ENCODE results near the gene SMPD1. TPM values are rescaled to one million over a fixed set of nuclear protein-coding genes. Genes with fewer than 3 reads are reported as not detected.

The SMPD1 gene
- total RNA-seq, 2 donors from 2014 or later: 12.9 to 15.2 TPM

DNA sequence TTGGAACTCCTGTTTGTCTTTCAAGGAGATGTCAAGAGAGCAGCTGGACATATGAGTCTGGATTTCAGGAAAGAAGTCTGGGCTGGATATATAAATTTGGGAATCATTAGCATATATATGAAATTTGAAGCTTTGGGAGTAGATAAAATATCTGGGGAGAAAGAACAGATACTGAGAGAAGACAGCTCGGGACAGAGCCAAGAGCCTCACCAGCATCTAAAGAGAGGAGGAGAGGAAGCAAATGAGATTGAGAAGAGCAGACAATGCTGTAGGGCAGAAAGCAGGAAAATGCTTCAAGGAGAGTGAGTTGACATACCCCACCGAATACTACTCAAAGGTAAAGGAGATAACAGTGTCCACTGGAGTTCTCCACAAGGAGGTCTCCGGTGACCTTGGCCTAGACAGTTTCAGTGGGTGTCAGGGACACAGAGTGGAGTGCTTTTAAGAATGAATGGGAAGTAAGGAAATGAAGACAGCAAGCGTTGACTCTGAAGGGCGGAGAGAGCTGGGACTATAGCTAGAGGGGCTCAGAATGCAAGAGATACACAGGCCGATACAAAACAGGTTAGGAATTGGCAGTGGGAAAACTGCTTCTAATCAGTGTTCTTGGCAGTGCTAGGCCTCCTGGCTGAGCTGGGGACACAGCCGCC lies 27.8 kb downstream of the SMPD1 start:
- no peaks in the 10 kb centered on the region for H3K36me3 Mint-ChIP-seq (ENCODE audit: low read depth)
- peaks cover 3% of the 10 kb centered on the region for H3K27me3 Mint-ChIP-seq
- ATAC-seq (replicated peaks): no peak
- peaks cover 4% of the 10 kb centered on the region for H3K4me1 Mint-ChIP-seq
- H3K9me3 Mint-ChIP-seq: no peaks in the 10 kb centered on the region
- H3K4me3 Mint-ChIP-seq: no peak overlapping the region
- H3K27ac Mint-ChIP-seq: no peak overlapping the region

DNA sequence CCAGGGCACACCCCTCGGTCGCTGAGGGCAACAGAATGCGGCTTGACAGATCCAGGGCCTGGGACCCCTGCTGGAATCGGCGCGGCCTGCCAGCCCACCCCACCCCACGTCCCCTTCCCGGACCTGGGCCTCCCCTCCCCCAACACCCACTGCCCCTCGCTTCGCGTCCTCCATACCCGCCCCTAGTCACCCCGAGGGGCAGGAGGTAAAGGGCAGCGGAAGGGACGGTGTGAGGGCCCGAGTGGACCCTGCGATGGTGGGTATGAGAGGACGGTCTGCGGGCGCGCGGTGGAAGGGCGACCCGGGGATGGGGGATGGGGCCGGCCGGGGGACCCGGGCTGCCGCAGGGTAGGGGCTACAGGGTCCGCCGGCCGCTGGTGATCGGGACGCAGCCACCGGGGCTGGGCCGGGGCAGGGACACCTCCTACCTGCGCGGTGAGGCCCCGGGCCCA lies 28.3 kb downstream of the SMPD1 start:
- no peak overlapping the region for H3K4me3 Mint-ChIP-seq
- no peaks in the 10 kb centered on the region for H3K9me3 Mint-ChIP-seq
- no peak for ATAC-seq (replicated peaks)
- peaks cover 5% of the 10 kb centered on the region for H3K27me3 Mint-ChIP-seq
- H3K36me3 Mint-ChIP-seq (ENCODE audit: low read depth): no peaks in the 10 kb centered on the region
- H3K27ac Mint-ChIP-seq: no peak overlapping the region
- H3K4me1 Mint-ChIP-seq: peaks cover 4% of the 10 kb centered on the region

- H3K9me3 Mint-ChIP-seq: no peaks in the 10 kb centered on the region
- H3K27ac Mint-ChIP-seq: peak within 1 kb of the TSS; percentile 72
Observed at GRCh38 chr11:6419009-6419631, 28.8 kb downstream of the SMPD1 start, which contains the start of gene APBB1. Gene APBB1 (minus strand): TSS chr11:6419094. CDS start chr11:6411347, 7,747 bp downstream.

GRCh38 chr11:6420677-6421076 lies 30.4 kb downstream of the SMPD1 start:
- no peak overlapping the region for H3K4me3 Mint-ChIP-seq
- no peak for ATAC-seq (replicated peaks)
- H3K9me3 Mint-ChIP-seq: no peaks in the 10 kb centered on the region
- H3K4me1 Mint-ChIP-seq: peaks cover 4% of the 10 kb centered on the region
- H3K27ac Mint-ChIP-seq: no peak overlapping the region
- peaks cover 15% of the 10 kb centered on the region for H3K27me3 Mint-ChIP-seq
- no peaks in the 10 kb centered on the region for H3K36me3 Mint-ChIP-seq (ENCODE audit: low read depth)

More at GRCh38 chr11:6419009-6419631, 28.8 kb downstream of the SMPD1 start, which contains the start of gene APBB1:
- Mint-ChIP-seq H3K4me3 (peak within 1 kb of the TSS; percentile 80), H3K36me3 (ENCODE audit: low read depth) (no peaks in the 10 kb centered on the region), H3K4me1 (peaks cover 4% of the 10 kb centered on the region), H3K27me3 (peaks cover 8% of the 10 kb centered on the region)
- ATAC-seq (replicated peaks): peak; percentile 54

GRCh38 chr11:6427516-6427915 lies 37.2 kb downstream of the SMPD1 start:
- Mint-ChIP-seq H3K4me3 (no peak overlapping the region), H3K4me1 (peaks cover 6% of the 10 kb centered on the region), H3K9me3 (no peaks in the 10 kb centered on the region), H3K36me3 (ENCODE audit: low read depth) (no peaks in the 10 kb centered on the region), H3K27ac (no peak overlapping the region), H3K27me3 (peaks cover 12% of the 10 kb centered on the region)
- no peak for ATAC-seq (replicated peaks)

DNA sequence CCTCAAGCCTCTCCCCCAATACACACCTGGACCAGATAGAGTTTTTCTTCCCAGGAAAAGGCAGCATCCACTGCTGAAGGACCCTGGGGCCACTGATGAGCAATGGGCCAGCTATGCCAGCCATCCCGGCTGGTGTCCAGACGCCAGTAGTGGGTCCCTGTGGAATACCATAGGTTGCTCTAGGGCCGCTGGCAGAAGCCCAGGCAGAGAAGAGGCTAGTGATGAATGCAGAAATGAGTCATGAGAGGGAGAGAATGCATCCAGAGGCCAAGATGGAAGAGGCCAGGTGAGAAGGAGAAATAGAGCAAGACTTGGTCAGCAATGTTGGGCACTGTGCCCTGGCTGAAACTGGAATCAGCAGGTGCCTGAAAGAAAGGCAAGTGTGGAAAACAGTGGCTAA lies 41.6 kb downstream of the SMPD1 start:
- Mint-ChIP-seq H3K27ac (no peak overlapping the region), H3K4me1 (peaks cover 6% of the 10 kb centered on the region), H3K36me3 (ENCODE audit: low read depth) (no peaks in the 10 kb centered on the region), H3K27me3 (no peaks in the 10 kb centered on the region), H3K9me3 (no peaks in the 10 kb centered on the region), H3K4me3 (no peak overlapping the region)
- no peak for ATAC-seq (replicated peaks)

DNA sequence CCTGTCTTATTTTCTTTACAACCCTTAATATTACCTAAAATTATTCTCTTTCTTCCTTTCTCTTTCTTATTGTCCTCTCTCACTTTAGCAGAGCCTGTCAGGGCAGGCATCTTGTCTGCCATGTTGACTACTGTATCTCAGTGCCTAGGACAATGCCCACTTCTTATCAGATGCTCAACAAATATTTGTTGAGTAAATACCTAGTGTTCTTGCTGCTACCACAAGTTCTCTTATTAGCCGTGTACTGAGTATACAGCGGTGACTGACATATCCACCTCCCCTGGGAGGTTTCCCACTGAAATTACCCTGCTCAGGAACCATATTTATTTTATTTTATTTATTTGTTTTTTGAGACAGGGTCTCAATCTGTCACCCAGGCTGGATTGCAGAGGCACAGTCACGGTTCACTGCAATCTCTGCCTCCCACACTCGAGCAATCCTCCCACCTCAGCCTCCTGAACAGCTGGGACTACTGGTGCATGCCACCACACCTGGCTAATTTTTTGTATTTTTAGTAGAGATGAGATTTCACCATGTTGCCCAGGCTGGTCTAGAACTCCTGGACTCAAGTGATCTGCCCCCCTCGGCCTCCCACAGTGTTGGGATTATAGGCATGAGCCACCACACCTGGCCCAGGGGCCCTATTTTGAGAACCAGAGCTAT lies 43.9 kb downstream of the SMPD1 start:
- H3K4me1 Mint-ChIP-seq: peaks cover 6% of the 10 kb centered on the region
- ATAC-seq (replicated peaks): no peak
- no peak overlapping the region for H3K4me3 Mint-ChIP-seq
- H3K27me3 Mint-ChIP-seq: no peaks in the 10 kb centered on the region
- no peaks in the 10 kb centered on the region for H3K9me3 Mint-ChIP-seq
- H3K27ac Mint-ChIP-seq: no peak overlapping the region
- H3K36me3 Mint-ChIP-seq (ENCODE audit: low read depth): no peaks in the 10 kb centered on the region

GRCh38 chr11:6437423-6437822 lies 47.1 kb downstream of the SMPD1 start:
- Mint-ChIP-seq H3K27me3 (no peaks in the 10 kb centered on the region), H3K36me3 (ENCODE audit: low read depth) (no peaks in the 10 kb centered on the region), H3K4me1 (no peaks in the 10 kb centered on the region), H3K27ac (no peak overlapping the region), H3K4me3 (no peak overlapping the region), H3K9me3 (no peaks in the 10 kb centered on the region)
- ATAC-seq (replicated peaks): no peak

- Mint-ChIP-seq H3K4me3 (no peak overlapping the region), H3K27ac (no peak overlapping the region), H3K27me3 (no peaks in the 10 kb centered on the region), H3K4me1 (no peaks in the 10 kb centered on the region), H3K36me3 (ENCODE audit: low read depth) (no peaks in the 10 kb centered on the region), H3K9me3 (no peaks in the 10 kb centered on the region)
- ATAC-seq (replicated peaks): peak; percentile 58
Observed at GRCh38 chr11:6437993-6438392, 47.7 kb downstream of the SMPD1 start.

DNA sequence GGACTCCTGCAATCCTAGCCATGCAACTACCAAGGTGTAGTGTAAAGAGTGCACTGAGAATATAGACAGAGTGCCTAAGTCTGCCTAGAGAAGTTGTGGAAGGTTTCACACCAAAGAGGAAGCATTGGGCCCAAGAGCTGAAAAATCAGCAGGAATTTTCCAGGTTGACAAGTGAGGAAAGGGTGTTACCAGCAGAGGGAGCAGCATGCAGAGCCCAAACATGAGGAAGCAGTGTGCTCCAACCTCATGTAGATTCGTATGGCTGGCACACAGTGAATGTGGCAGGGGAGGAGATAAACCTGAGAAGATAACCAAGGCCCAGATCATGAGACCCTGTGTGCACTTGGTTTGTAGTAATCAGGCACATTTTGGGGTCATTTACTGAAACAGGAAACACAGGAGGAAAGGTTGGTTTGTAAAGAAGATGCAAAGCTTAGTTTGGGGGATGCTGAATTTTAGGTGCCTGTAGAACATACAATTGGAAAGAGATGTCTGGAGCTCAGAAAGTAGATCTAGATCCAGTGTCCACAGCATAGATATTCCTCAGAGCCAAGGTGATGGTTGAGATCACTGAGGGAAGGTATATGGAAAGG lies 48.8 kb downstream of the SMPD1 start:
- no peak overlapping the region for H3K4me3 Mint-ChIP-seq
- ATAC-seq (replicated peaks): peak; percentile 66

GRCh38 chr11:6440906-6441358 lies 50.7 kb downstream of the SMPD1 start, which contains the start of gene HPX:
Gene HPX (minus strand): TSS chr11:6440987. CDS start chr11:6440963, 24 bp downstream.
- no peak for ATAC-seq (replicated peaks)
- Mint-ChIP-seq H3K4me3 (no peak within 1 kb of the TSS), H3K9me3 (no peaks in the 10 kb centered on the region), H3K27ac (no peak within 1 kb of the TSS), H3K4me1 (no peaks in the 10 kb centered on the region), H3K36me3 (ENCODE audit: low read depth) (no peaks in the 10 kb centered on the region), H3K27me3 (no peaks in the 10 kb centered on the region)

More for the DNA sequence above, 48.8 kb downstream of the SMPD1 start:
- Mint-ChIP-seq H3K36me3 (ENCODE audit: low read depth) (no peaks in the 10 kb centered on the region), H3K9me3 (no peaks in the 10 kb centered on the region), H3K27me3 (no peaks in the 10 kb centered on the region), H3K27ac (no peak overlapping the region), H3K4me1 (no peaks in the 10 kb centered on the region)

DNA sequence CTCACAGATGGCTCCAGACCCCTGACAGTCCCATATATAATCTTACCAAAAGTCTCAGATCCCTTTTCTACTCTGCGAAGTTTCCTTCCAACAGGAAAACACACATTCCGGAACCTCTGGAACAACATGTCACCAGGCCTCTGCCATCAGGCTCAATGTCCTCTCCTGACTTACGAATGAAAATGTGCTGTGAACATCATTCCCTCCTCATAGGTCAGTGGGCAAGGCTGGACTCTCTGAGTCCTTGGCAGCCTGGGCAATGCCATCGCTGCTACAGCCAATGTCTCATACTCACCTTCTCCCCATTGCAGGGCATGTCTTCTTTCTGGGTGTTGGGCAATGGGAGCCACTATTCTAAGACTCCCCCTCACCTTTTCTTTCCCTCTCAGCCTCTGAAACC lies 52.2 kb downstream of the SMPD1 start:
- ATAC-seq (replicated peaks): no peak
- Mint-ChIP-seq H3K4me3 (no peak overlapping the region), H3K9me3 (no peaks in the 10 kb centered on the region), H3K27ac (no peak overlapping the region), H3K36me3 (ENCODE audit: low read depth) (no peaks in the 10 kb centered on the region), H3K4me1 (no peaks in the 10 kb centered on the region), H3K27me3 (no peaks in the 10 kb centered on the region)

DNA sequence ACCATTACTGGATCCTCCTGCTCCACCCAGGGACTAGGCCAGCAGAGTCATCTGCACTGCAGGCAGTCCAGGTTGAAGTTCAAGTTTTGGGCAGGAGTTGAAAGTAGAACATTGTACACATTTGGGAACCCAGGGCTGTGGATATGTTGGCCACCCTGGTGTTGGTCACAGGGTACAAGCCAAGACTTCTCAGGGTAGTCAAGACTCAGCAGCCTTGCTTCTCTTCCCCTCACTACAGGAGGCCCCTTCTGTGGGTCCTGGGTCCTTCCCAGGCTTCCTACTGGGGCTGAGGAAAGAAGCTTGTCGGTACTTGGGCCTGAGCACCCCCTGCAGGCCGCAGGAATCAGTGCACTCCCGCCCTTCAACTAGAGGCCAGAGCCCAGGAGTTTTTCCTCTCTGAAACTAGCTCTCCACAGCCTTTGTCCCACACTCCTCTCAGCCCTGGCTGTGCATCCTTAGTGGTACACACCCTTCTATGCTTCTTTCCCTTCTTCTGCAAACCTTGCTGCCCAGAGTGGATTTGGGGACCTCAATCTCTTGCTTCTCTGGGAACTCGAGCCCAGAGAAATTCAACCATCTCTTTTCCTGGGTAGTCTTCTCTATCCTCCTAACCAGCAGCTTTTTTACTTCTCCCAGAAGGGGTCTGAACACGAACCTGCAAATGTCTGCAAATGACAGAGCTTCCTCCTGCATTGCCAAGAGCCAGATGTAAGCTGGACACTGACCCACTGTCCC lies 53.2 kb downstream of the SMPD1 start:
- no peaks in the 10 kb centered on the region for H3K27me3 Mint-ChIP-seq
- peak; percentile 85 for ATAC-seq (replicated peaks)
- no peaks in the 10 kb centered on the region for H3K4me1 Mint-ChIP-seq
- no peaks in the 10 kb centered on the region for H3K36me3 Mint-ChIP-seq (ENCODE audit: low read depth)
- H3K27ac Mint-ChIP-seq: no peak overlapping the region
- H3K4me3 Mint-ChIP-seq: no peak overlapping the region
- no peaks in the 10 kb centered on the region for H3K9me3 Mint-ChIP-seq
